ENCODE results near the gene OR6N2.

DNA sequence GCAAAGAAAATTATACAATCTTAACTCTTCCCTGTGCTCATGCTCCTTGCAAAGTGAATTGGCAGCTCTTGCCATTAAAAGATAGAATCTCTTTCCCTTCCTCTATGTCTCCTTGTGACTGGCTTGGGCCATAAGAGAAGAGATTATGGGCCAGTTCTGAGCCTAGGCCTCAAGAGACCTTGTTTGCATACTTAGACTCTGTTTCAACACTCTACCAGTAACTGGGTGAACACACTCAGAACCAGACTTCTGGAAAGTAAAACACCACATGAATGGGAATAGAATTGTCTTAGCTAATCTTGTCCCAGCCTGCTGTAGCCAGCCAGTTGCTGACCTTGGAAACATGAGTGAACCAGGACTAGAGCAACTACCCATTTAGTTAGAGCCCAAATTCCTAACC, 45.2 kb downstream of the OR6N2 start:
- TF ChIP-seq, protein P1, sequence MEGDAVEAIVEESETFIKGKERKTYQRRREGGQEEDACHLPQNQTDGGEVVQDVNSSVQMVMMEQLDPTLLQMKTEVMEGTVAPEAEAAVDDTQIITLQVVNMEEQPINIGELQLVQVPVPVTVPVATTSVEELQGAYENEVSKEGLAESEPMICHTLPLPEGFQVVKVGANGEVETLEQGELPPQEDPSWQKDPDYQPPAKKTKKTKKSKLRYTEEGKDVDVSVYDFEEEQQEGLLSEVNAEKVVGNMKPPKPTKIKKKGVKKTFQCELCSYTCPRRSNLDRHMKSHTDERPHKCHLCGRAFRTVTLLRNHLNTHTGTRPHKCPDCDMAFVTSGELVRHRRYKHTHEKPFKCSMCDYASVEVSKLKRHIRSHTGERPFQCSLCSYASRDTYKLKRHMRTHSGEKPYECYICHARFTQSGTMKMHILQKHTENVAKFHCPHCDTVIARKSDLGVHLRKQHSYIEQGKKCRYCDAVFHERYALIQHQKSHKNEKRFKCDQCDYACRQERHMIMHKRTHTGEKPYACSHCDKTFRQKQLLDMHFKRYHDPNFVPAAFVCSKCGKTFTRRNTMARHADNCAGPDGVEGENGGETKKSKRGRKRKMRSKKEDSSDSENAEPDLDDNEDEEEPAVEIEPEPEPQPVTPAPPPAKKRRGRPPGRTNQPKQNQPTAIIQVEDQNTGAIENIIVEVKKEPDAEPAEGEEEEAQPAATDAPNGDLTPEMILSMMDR (IDR thresholded peaks at IDR 0.05), result no peak
- TF ChIP-seq POLR2A (IDR thresholded peaks at IDR 0.05), result no peak
